T-helper 1 cell treated with Interleukin-12 subunit alpha and Interleukin-12 subunit beta and Interleukin-4 antibody, amounts not matched to agents 30 μg/mL and 1 μg/mL, for 36 hours (primary cell): ENCODE measurements around the gene KIF26A.

Experiments used
- H3K27ac Mint-ChIP-seq: one replicate; pipeline ENCODE4 v1.8.0; 2021; ENCODE audit warnings: mild to moderate bottlenecking, mixed read lengths
- H3K27me3 Mint-ChIP-seq: one replicate; pipeline ENCODE4 v1.8.0; 2021; ENCODE audit warnings: low read depth, mixed read lengths
- H3K36me3 Mint-ChIP-seq: one replicate; pipeline ENCODE4 v1.8.0; 2021; ENCODE audit warnings: low read depth, mixed read lengths
- H3K4me1 Mint-ChIP-seq: one replicate; pipeline ENCODE4 v1.8.0; 2021; ENCODE audit warnings: low read depth, mixed read lengths
- H3K4me3 Mint-ChIP-seq: one replicate; pipeline ENCODE4 v1.8.0; 2021; ENCODE audit warnings: mild to moderate bottlenecking, moderate library complexity, mixed read lengths
- H3K9me3 Mint-ChIP-seq: one replicate; pipeline ENCODE4 v1.8.0; 2021; ENCODE audit warnings: mixed read lengths

KIF26A gene

GRCh38 chr14:104138098-104138717, at the start of gene KIF26A:
Gene KIF26A, plus strand, starts transcription at chr14:104138587. Its CDS starts 136 bp downstream, at chr14:104138723.
- no peak within 1 kb of the TSS for H3K4me3 Mint-ChIP-seq

GRCh38 chr14:104090071-104090748, 48.2 kb upstream of the KIF26A start:
- Mint-ChIP-seq H3K4me1 (peaks cover 4% of the 10 kb centered on the region), H3K27ac (no peak overlapping the region)

More at GRCh38 chr14:104138098-104138717, at the start of gene KIF26A:
- no peak within 1 kb of the TSS for H3K27ac Mint-ChIP-seq
- H3K9me3 Mint-ChIP-seq: no peaks in the 10 kb centered on the region
- H3K36me3 Mint-ChIP-seq: no peaks in the 10 kb centered on the region
- peaks cover 4% of the 10 kb centered on the region for H3K4me1 Mint-ChIP-seq
- H3K27me3 Mint-ChIP-seq: peaks cover 30% of the 10 kb centered on the region

GRCh38 chr14:104091061-104091926, 47.1 kb upstream of the KIF26A start:
- no peak overlapping the region for H3K27ac Mint-ChIP-seq
- H3K4me3 Mint-ChIP-seq: no peak overlapping the region
- H3K36me3 Mint-ChIP-seq: no peaks in the 10 kb centered on the region
- H3K4me1 Mint-ChIP-seq: peaks cover 4% of the 10 kb centered on the region
- no peaks in the 10 kb centered on the region for H3K27me3 Mint-ChIP-seq
- no peaks in the 10 kb centered on the region for H3K9me3 Mint-ChIP-seq

More at GRCh38 chr14:104090071-104090748, 48.2 kb upstream of the KIF26A start:
- Mint-ChIP-seq H3K4me3 (no peak overlapping the region), H3K27me3 (no peaks in the 10 kb centered on the region), H3K9me3 (no peaks in the 10 kb centered on the region), H3K36me3 (no peaks in the 10 kb centered on the region)

- no peak overlapping the region for H3K27ac Mint-ChIP-seq
- no peaks in the 10 kb centered on the region for H3K27me3 Mint-ChIP-seq
- no peak overlapping the region for H3K4me3 Mint-ChIP-seq
Measured at GRCh38 chr14:104091927-104092771, 46.2 kb upstream of the KIF26A start.

GRCh38 chr14:104092931-104093365, 45.4 kb upstream of the KIF26A start:
- Mint-ChIP-seq H3K4me3 (no peak overlapping the region), H3K36me3 (no peaks in the 10 kb centered on the region), H3K9me3 (no peaks in the 10 kb centered on the region), H3K4me1 (peaks cover 4% of the 10 kb centered on the region), H3K27ac (no peak overlapping the region), H3K27me3 (no peaks in the 10 kb centered on the region)

More at GRCh38 chr14:104091927-104092771, 46.2 kb upstream of the KIF26A start:
- no peaks in the 10 kb centered on the region for H3K36me3 Mint-ChIP-seq
- H3K9me3 Mint-ChIP-seq: no peaks in the 10 kb centered on the region
- H3K4me1 Mint-ChIP-seq: peaks cover 4% of the 10 kb centered on the region

- Mint-ChIP-seq H3K4me3 (no peak overlapping the region), H3K27me3 (no peaks in the 10 kb centered on the region), H3K36me3 (no peaks in the 10 kb centered on the region), H3K4me1 (peaks cover 4% of the 10 kb centered on the region), H3K9me3 (no peaks in the 10 kb centered on the region), H3K27ac (no peak overlapping the region)
Measured at GRCh38 chr14:104093366-104094055, 44.9 kb upstream of the KIF26A start.

GRCh38 chr14:104094056-104094708, 44.2 kb upstream of the KIF26A start:
- H3K4me1 Mint-ChIP-seq: peaks cover 4% of the 10 kb centered on the region
- no peak overlapping the region for H3K4me3 Mint-ChIP-seq
- H3K36me3 Mint-ChIP-seq: no peaks in the 10 kb centered on the region
- H3K9me3 Mint-ChIP-seq: no peaks in the 10 kb centered on the region
- no peaks in the 10 kb centered on the region for H3K27me3 Mint-ChIP-seq
- no peak overlapping the region for H3K27ac Mint-ChIP-seq

GRCh38 chr14:104094709-104095425, 43.5 kb upstream of the KIF26A start:
- Mint-ChIP-seq H3K9me3 (no peaks in the 10 kb centered on the region), H3K27me3 (no peaks in the 10 kb centered on the region), H3K4me3 (no peak overlapping the region), H3K27ac (no peak overlapping the region), H3K4me1 (peaks cover 4% of the 10 kb centered on the region), H3K36me3 (no peaks in the 10 kb centered on the region)

GRCh38 chr14:104095426-104096310, 42.7 kb upstream of the KIF26A start:
- no peak overlapping the region for H3K4me3 Mint-ChIP-seq
- no peaks in the 10 kb centered on the region for H3K36me3 Mint-ChIP-seq
- H3K27ac Mint-ChIP-seq: no peak overlapping the region
- H3K4me1 Mint-ChIP-seq: peaks cover 4% of the 10 kb centered on the region
- no peaks in the 10 kb centered on the region for H3K27me3 Mint-ChIP-seq
- no peaks in the 10 kb centered on the region for H3K9me3 Mint-ChIP-seq

- Mint-ChIP-seq H3K36me3 (no peaks in the 10 kb centered on the region), H3K27ac (no peak overlapping the region), H3K9me3 (no peaks in the 10 kb centered on the region), H3K4me3 (no peak overlapping the region), H3K27me3 (no peaks in the 10 kb centered on the region), H3K4me1 (peaks cover 4% of the 10 kb centered on the region)
Measured at GRCh38 chr14:104096318-104096717, 42.1 kb upstream of the KIF26A start.

GRCh38 chr14:104096751-104097700, 41.4 kb upstream of the KIF26A start:
- H3K27me3 Mint-ChIP-seq: no peaks in the 10 kb centered on the region
- H3K36me3 Mint-ChIP-seq: no peaks in the 10 kb centered on the region
- H3K9me3 Mint-ChIP-seq: no peaks in the 10 kb centered on the region
- no peak overlapping the region for H3K27ac Mint-ChIP-seq
- H3K4me3 Mint-ChIP-seq: no peak overlapping the region
- peaks cover 4% of the 10 kb centered on the region for H3K4me1 Mint-ChIP-seq
